Esophagus squamous epithelium (tissue), 4 donors: Measurements from ENCODE around the gene INPP5F.

Experiments
- POLR2A ChIP-seq, 4 donors: fragments of 450-650 bp; IDR thresholded peaks; one replicate each; pipeline ENCODE4 v1.6.1; 2017; ENCODE audit warnings: antibody characterized with exemption in 4 of 4, mild to moderate bottlenecking in 4 of 4, moderate library complexity in 3 of 4
- TF ChIP-seq, protein P1 (sequence below), 6 experiments: fragments of 450-650 bp in 4 of 6; fragments of 200-600 bp in 2 of 6; sonication (generic) in 2 of 6; IDR thresholded peaks; one replicate each; pipeline ENCODE4 v1.5.1; 2016 to 2019; ENCODE audit warnings: antibody characterized with exemption in 6 of 6, mild to moderate bottlenecking in 4 of 6, moderate library complexity in 4 of 6

DNA sequence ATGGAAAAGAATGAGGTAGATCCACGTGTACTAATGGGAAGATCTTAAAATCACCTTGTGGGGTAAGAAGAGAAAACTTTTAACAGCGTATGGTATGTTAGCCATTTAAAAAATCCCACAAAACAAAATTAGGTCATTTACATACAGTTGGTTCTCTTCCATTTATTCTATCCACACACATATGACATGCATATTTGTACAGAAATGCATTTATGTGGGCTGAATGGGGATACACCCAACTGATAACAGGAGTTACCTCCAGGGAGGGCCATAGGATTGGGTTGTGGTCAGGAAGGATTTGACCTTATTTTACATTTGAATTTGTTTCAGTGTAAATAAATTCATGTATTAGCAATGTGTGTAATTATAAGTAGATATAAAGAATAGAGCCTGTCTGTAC lies 75.3 kb downstream of the INPP5F start:
- TF ChIP-seq, protein P1, sequence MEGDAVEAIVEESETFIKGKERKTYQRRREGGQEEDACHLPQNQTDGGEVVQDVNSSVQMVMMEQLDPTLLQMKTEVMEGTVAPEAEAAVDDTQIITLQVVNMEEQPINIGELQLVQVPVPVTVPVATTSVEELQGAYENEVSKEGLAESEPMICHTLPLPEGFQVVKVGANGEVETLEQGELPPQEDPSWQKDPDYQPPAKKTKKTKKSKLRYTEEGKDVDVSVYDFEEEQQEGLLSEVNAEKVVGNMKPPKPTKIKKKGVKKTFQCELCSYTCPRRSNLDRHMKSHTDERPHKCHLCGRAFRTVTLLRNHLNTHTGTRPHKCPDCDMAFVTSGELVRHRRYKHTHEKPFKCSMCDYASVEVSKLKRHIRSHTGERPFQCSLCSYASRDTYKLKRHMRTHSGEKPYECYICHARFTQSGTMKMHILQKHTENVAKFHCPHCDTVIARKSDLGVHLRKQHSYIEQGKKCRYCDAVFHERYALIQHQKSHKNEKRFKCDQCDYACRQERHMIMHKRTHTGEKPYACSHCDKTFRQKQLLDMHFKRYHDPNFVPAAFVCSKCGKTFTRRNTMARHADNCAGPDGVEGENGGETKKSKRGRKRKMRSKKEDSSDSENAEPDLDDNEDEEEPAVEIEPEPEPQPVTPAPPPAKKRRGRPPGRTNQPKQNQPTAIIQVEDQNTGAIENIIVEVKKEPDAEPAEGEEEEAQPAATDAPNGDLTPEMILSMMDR (IDR thresholded peaks at IDR 0.05), result no peak
- no peak for TF ChIP-seq POLR2A (IDR thresholded peaks at IDR 0.05)
